Bronchial epithelial cell (primary cell): Measurements from ENCODE around the gene MRPL44. TPM values are rescaled to one million over a fixed set of nuclear protein-coding genes. Genes with fewer than 3 reads are reported as not detected.
A peak's percentile ranks its signal among the peaks of the same experiment; 100 is the strongest.

Source experiments
- DNase-seq: peaks from one replicate; pipeline ENCODE4 v3.0.0-alpha.2; 2010; ENCODE audit warnings: low read depth
- FAIRE-seq: peaks from 2 replicates; lab custom pipeline; 2011; peaks lifted over from hg19 to GRCh38; lab: Jason Lieb, UNC
- H3K27me3 ChIP-seq: 2 replicates; pipeline ENCODE4 v1.5.1; 2011; ENCODE audit warnings: low read length; ENCODE audit not compliant: control insufficient read depth, insufficient read depth
- H3K36me3 ChIP-seq: 2 replicates; pipeline ENCODE4 v1.5.1; 2011; ENCODE audit warnings: low read length; ENCODE audit not compliant: control insufficient read depth, insufficient read depth
- H3K4me3 ChIP-seq: 2 replicates; pipeline ENCODE4 v1.5.1; 2011; ENCODE audit warnings: mild to moderate bottlenecking, low read depth, low read length, control low read depth
- total RNA-seq: library from RNA; depleted of rRNA; stranded (reverse); fragments of >200 nt; gene quantifications from 2 replicates; pipeline ENCODE4 v1.2.1, GENCODE V29; 2014
- TF ChIP-seq, protein P1 (sequence below): IDR thresholded peaks from 2 replicates; pipeline ENCODE4 v1.5.1; 2011; ENCODE audit warnings: mild to moderate bottlenecking, moderate library complexity, low read length, control low read depth, inconsistent platforms; ENCODE audit not compliant: insufficient read depth, severe bottlenecking

The MRPL44 gene
- total RNA-seq, 1 donor from 2014 or later: 32.9 TPM

- no peak overlapping the region for H3K4me3 ChIP-seq
- TF ChIP-seq, protein P1, sequence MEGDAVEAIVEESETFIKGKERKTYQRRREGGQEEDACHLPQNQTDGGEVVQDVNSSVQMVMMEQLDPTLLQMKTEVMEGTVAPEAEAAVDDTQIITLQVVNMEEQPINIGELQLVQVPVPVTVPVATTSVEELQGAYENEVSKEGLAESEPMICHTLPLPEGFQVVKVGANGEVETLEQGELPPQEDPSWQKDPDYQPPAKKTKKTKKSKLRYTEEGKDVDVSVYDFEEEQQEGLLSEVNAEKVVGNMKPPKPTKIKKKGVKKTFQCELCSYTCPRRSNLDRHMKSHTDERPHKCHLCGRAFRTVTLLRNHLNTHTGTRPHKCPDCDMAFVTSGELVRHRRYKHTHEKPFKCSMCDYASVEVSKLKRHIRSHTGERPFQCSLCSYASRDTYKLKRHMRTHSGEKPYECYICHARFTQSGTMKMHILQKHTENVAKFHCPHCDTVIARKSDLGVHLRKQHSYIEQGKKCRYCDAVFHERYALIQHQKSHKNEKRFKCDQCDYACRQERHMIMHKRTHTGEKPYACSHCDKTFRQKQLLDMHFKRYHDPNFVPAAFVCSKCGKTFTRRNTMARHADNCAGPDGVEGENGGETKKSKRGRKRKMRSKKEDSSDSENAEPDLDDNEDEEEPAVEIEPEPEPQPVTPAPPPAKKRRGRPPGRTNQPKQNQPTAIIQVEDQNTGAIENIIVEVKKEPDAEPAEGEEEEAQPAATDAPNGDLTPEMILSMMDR: peak; percentile 67
- H3K36me3 ChIP-seq: no peaks in the 10 kb centered on the region
- FAIRE-seq (no peak), DNase-seq (peak; percentile 66)
- no peaks in the 10 kb centered on the region for H3K27me3 ChIP-seq
Measured at GRCh38 chr2:223970343-223971128, 13.3 kb downstream of the MRPL44 start.

GRCh38 chr2:223971731-223972130 lies 14.5 kb downstream of the MRPL44 start:
- DNase-seq (no peak), FAIRE-seq (no peak)
- H3K36me3 ChIP-seq: no peaks in the 10 kb centered on the region
- no peak overlapping the region for H3K4me3 ChIP-seq
- TF ChIP-seq, protein P1: no peak
- no peaks in the 10 kb centered on the region for H3K27me3 ChIP-seq

DNA sequence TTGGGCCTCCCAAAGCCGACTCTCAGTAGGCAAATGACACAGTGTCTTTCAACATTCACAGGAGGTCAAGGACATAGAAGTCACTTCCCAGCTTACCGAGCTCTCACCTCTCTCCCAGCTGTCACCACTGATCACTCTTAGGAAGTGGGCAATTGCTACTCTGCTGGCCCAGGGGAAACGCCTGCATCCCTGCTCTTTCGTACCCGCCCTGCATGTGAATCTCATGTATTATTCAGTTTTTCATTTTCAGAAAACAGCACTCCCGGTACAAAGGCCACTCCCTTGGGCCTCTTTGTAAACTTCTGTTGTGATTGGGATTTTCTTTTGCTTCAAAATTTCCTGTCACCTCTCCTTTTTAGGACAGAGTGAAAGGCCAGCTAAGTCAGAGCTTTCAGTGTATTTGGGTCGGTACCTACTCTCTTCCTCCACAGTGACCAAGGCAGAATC lies 15.4 kb downstream of the MRPL44 start:
- H3K27me3 ChIP-seq: no peaks in the 10 kb centered on the region
- TF ChIP-seq, protein P1: no peak
- DNase-seq (no peak), FAIRE-seq (no peak)
- peaks cover 2% of the 10 kb centered on the region for H3K36me3 ChIP-seq
- no peak overlapping the region for H3K4me3 ChIP-seq

DNA sequence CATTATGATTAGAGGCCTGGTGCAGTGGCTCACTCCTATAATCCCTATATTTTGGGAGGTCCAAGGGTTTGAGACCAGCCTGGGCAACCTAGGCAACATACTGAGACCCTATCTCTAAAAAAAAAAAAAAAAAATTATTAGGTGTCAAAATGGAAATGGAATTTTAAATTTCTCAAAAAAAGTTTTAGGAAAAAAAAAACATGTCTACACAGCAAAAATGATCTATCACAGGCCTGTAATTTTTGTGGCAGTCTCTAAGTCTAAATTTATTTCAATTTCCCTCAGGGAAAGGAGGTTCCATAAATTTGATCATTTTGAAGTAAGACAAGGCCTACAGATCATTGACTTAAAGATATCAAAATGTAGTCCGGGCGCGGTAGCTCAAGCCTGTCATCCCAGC lies 16.3 kb downstream of the MRPL44 start:
- DNase-seq (no peak), FAIRE-seq (no peak)
- H3K27me3 ChIP-seq: no peaks in the 10 kb centered on the region
- TF ChIP-seq, protein P1: no peak
- no peak overlapping the region for H3K4me3 ChIP-seq
- H3K36me3 ChIP-seq: peaks cover 2% of the 10 kb centered on the region

GRCh38 chr2:223976635-223977226 lies 19.5 kb downstream of the MRPL44 start:
- no peaks in the 10 kb centered on the region for H3K27me3 ChIP-seq
- FAIRE-seq (no peak), DNase-seq (peak; percentile 41)
- peaks cover 7% of the 10 kb centered on the region for H3K36me3 ChIP-seq
- TF ChIP-seq, protein P1: no peak
- H3K4me3 ChIP-seq: no peak overlapping the region
